OCI-LY7 (cell line): ENCODE results near the gene HDAC4. TPM values are rescaled to one million over a fixed set of nuclear protein-coding genes. Genes with fewer than 3 reads are reported as not detected.

Source experiments
- BruUV-seq: library from RNA; stranded (reverse); fragments of 400-500 nt; replicated peaks from 2 replicates; lab custom pipeline; 2021; lab: Mats Ljungman, UMichigan
- CTCF ChIA-PET: fragments of 300-600 bp; sonication (Branson Sonifier 250); formaldehyde crosslinking; loops from one replicate; lab custom pipeline; 2022; ENCODE audit warnings: antibody characterized with exemption; ENCODE audit not compliant: unreplicated experiment; lab: Charles Lee
- POLR2A ChIA-PET: fragments of 300-600 bp; sonication (Branson Sonifier 250); formaldehyde crosslinking; loops from one replicate; lab custom pipeline; 2022; ENCODE audit warnings: antibody characterized with exemption; lab: Charles Lee
- DNase-seq: peaks from one replicate; pipeline ENCODE4 v3.0.0-alpha.2; 2015; ENCODE audit warnings: low spot score
- H2AFZ ChIP-seq: fragments of 200-600 bp; sonication (generic), shearing (Covaris generic); 2 replicates; pipeline ENCODE4 v1.6.1; 2014; ENCODE audit warnings: mild to moderate bottlenecking, antibody characterized with exemption, low read length, moderate library complexity
- H3K27ac ChIP-seq: fragments of 200-600 bp; sonication (generic); 2 replicates; pipeline ENCODE4 v1.5.1; 2014; ENCODE audit warnings: mixed run types, low read depth, mild to moderate bottlenecking, moderate library complexity, low read length, inconsistent platforms; ENCODE audit not compliant: poor library complexity, severe bottlenecking
- H3K36me3 ChIP-seq: fragments of 200-600 bp; sonication (generic); 2 replicates; pipeline ENCODE4 v1.6.1; 2014; ENCODE audit warnings: mild to moderate bottlenecking, antibody characterized with exemption, low read length, moderate library complexity, mixed read lengths; ENCODE audit not compliant: insufficient read depth
- H3K4me1 ChIP-seq: fragments of 200-600 bp; sonication (generic); 2 replicates; pipeline ENCODE4 v1.5.1; 2014; ENCODE audit warnings: mild to moderate bottlenecking, low read length; ENCODE audit not compliant: insufficient read depth, poor library complexity, severe bottlenecking
- H3K4me2 ChIP-seq: fragments of 200-600 bp; sonication (generic); 2 replicates; pipeline ENCODE4 v1.6.1; 2014; ENCODE audit warnings: mild to moderate bottlenecking, low read length
- H3K4me3 ChIP-seq: fragments of 200-600 bp; sonication (generic); 2 replicates; pipeline ENCODE4 v1.5.1; 2014; ENCODE audit warnings: mild to moderate bottlenecking, low read depth, low read length; ENCODE audit not compliant: poor library complexity, severe bottlenecking
- H3K79me2 ChIP-seq: fragments of 200-600 bp; sonication (generic); 2 replicates; pipeline ENCODE4 v1.6.1; 2016; ENCODE audit warnings: low read depth, mild to moderate bottlenecking, low read length, moderate library complexity, mixed read lengths; ENCODE audit not compliant: insufficient read depth
- H3K9me2 ChIP-seq: fragments of 200-600 bp; sonication (generic); 2 replicates; pipeline ENCODE4 v1.6.1; 2016; ENCODE audit warnings: mild to moderate bottlenecking, low read length, mixed read lengths; ENCODE audit not compliant: insufficient read depth
- H3K9me3 ChIP-seq: fragments of 200-600 bp; sonication (generic); 2 replicates; pipeline ENCODE4 v1.6.1; 2014; ENCODE audit warnings: mild to moderate bottlenecking, mixed run types, low read length, mixed read lengths
- H4K20me1 ChIP-seq: fragments of 200-600 bp; sonication (generic); 2 replicates; pipeline ENCODE4 v1.6.1; 2014; ENCODE audit warnings: mild to moderate bottlenecking, antibody characterized with exemption, low read length, moderate library complexity, mixed read lengths; ENCODE audit not compliant: insufficient read depth
- EZH2phosphoT487 ChIP-seq: fragments of 200-600 bp; sonication (generic); IDR thresholded peaks from 2 replicates; pipeline ENCODE4 v1.6.1; 2018; ENCODE audit warnings: low read depth, borderline replicate concordance, mild to moderate bottlenecking, mixed run types, antibody characterized with exemption, low read length, moderate library complexity, mixed read lengths
- intact Hi-C: fragments of 100-400 bp; cut with micrococcal nuclease; formaldehyde crosslinking; loops from one replicate; pipeline ENCODE4 v1.10.0; 2022; ENCODE audit not compliant: unreplicated experiment
- total RNA-seq, 2 experiments: library from RNA; depleted of rRNA in 1 of 2; stranded (reverse); fragments of >200 nt in 1 of 2; shearing (Covaris generic) in 1 of 2; gene quantifications; 2 replicates each; pipeline ENCODE4 v1.2.3, GENCODE V29; 2014 to 2022
- TF ChIP-seq, protein P1 (sequence below): fragments of 200-600 bp; sonication (generic); conservative IDR thresholded peaks from 2 replicates; pipeline ENCODE4 v1.5.1; 2014; ENCODE audit warnings: mild to moderate bottlenecking, antibody characterized with exemption, low read length, moderate library complexity, mixed read lengths

HDAC4 gene
- total RNA-seq, 2 experiments from 2014 or later, result 10.2 to 20.6 TPM

DNA sequence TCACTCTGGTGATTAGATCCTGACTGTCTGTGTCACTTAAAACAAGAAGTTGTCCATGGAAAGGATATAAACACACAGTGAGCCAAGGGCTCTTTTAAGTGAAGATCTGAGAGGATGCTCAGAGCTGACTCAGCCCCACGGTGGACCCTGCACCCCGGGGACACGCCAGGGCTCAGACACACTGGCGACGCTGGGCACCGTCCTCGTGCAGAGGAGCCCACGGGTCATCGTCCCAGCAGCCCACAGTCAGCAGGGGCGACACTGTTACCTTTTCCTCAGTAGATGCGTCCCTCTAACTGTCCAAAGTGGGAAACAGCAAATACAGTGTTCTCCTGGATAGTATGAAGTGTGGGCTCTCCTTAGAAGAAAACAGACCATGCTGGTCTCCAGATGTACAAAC, 225.6 kb downstream of the HDAC4 start:
- no TSS peak for BruUV-seq
- POLR2A ChIA-PET, result no interaction called here
- H3K36me3 ChIP-seq, result no peaks in the 10 kb centered on the region

DNA sequence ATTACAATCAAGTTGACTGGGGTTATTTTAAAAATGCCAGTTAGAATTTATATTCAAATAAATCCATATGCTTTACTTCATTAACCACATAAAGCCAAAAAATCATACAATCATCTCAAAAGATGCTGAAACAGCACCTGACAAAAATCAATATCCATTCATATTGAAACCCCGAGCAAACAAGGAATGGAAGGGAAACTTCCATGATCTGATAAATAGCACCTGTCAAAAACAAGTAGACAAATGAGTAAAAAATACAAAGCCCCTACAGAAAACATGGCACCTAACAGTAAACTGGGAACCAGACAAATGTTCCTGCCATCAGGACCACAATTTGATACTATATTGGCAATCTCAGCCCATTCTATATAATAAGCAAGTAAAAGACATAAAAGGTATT, 227.5 kb downstream of the HDAC4 start:
- Histone ChIP-seq H3K4me3 (no peak overlapping the region), H2AFZ (no peak overlapping the region), H3K79me2 (no peaks in the 10 kb centered on the region), H3K4me1 (no peaks in the 10 kb centered on the region), H3K9me3 (peaks cover 6% of the 10 kb centered on the region; the same call in 1 of the 2 replicates), H3K9me2 (no peaks in the 10 kb centered on the region), H3K4me2 (no peak overlapping the region), H3K27ac (no peak overlapping the region), H3K36me3 (no peaks in the 10 kb centered on the region), H4K20me1 (no peaks in the 10 kb centered on the region)
- POLR2A ChIA-PET, result no interaction called here
- TF ChIP-seq EZH2phosphoT487, result no peak
- TF ChIP-seq, protein P1, sequence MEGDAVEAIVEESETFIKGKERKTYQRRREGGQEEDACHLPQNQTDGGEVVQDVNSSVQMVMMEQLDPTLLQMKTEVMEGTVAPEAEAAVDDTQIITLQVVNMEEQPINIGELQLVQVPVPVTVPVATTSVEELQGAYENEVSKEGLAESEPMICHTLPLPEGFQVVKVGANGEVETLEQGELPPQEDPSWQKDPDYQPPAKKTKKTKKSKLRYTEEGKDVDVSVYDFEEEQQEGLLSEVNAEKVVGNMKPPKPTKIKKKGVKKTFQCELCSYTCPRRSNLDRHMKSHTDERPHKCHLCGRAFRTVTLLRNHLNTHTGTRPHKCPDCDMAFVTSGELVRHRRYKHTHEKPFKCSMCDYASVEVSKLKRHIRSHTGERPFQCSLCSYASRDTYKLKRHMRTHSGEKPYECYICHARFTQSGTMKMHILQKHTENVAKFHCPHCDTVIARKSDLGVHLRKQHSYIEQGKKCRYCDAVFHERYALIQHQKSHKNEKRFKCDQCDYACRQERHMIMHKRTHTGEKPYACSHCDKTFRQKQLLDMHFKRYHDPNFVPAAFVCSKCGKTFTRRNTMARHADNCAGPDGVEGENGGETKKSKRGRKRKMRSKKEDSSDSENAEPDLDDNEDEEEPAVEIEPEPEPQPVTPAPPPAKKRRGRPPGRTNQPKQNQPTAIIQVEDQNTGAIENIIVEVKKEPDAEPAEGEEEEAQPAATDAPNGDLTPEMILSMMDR, result no peak
- BruUV-seq, result no TSS peak
- no peak for DNase-seq
- CTCF ChIA-PET, result no interaction called here
- intact Hi-C loops, result no loop called here

More for the DNA sequence above, 225.6 kb downstream of the HDAC4 start:
- no peak for DNase-seq
- Histone ChIP-seq H3K4me2 (no peak overlapping the region), H4K20me1 (no peaks in the 10 kb centered on the region), H3K79me2 (no peaks in the 10 kb centered on the region), H3K9me3 (peaks cover 6% of the 10 kb centered on the region; the same call in 1 of the 2 replicates), H3K4me3 (no peak overlapping the region), H2AFZ (no peak overlapping the region), H3K9me2 (no peaks in the 10 kb centered on the region), H3K27ac (no peak overlapping the region), H3K4me1 (no peaks in the 10 kb centered on the region)
- intact Hi-C loops, result no loop called here
- TF ChIP-seq, protein P1, result no peak
- no peak for TF ChIP-seq EZH2phosphoT487
- CTCF ChIA-PET, result no interaction called here

DNA sequence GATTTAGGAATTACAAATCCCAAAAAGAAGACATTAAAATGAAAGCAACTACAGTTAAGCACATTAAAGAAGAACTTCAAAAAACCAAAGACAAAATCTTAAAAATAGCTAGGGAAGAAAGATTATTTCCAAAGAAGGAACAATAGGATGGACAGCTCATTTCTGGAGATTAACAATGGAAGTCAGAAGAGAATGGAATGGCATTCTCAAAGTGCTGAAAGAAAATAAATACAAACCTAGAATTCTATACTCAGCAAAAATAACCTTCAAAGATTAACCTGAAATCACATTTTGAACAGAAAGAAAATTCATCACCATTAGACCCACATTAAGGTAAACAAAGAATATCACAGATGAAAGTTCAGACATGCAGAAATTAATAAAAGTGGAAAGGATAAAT, 229.2 kb downstream of the HDAC4 start:
- Histone ChIP-seq H3K79me2 (no peaks in the 10 kb centered on the region), H2AFZ (no peak overlapping the region), H3K4me1 (no peaks in the 10 kb centered on the region), H3K9me2 (no peaks in the 10 kb centered on the region), H4K20me1 (no peaks in the 10 kb centered on the region), H3K4me2 (no peak overlapping the region), H3K27ac (no peak overlapping the region), H3K36me3 (no peaks in the 10 kb centered on the region), H3K9me3 (peaks cover 6% of the 10 kb centered on the region; the same call in 1 of the 2 replicates), H3K4me3 (no peak overlapping the region)
- intact Hi-C loops, result no loop called here
- no TSS peak for BruUV-seq
- CTCF ChIA-PET, result no interaction called here
- POLR2A ChIA-PET, result interaction anchor here (0.6 kb wide), 1 partner anchor 23 kb away, joined by 3 read pairs; no protein-coding TSS in a partner anchor
- TF ChIP-seq, protein P1, result no peak
- TF ChIP-seq EZH2phosphoT487, result no peak
- DNase-seq, result no peak
